ENCODE results near the gene DTD2. TPM values are rescaled to one million over a fixed set of nuclear protein-coding genes. Genes with fewer than 3 reads are reported as not detected.

DTD2 gene
- total and polyA plus RNA-seq, 2 of the 8 experiments (the other 6 are each of a cell fraction or from before 2014, with no cell fraction given) = 12.0 to 19.5 TPM

- TF ChIP-seq YY1 (IDR thresholded peaks at IDR 0.05; ENCODE audit: low read depth, low read length) = no peak
- TF ChIP-seq EP300 (IDR thresholded peaks at IDR 0.05; ENCODE audit: borderline replicate concordance in 1 of 2, low read depth in 2 of 2, low read length in 2 of 2) = no peak
- TF ChIP-seq CTCF (IDR thresholded peaks at IDR 0.05; ENCODE audit: control extremely low read depth in 1 of 3, insufficient read depth in 1 of 3, low read depth in 1 of 3, low read length in 3 of 3) = no peak
- TF ChIP-seq CREB1 (IDR thresholded peaks at IDR 0.05) = no peak
- TF ChIP-seq FOSL1 (IDR thresholded peaks at IDR 0.05; ENCODE audit: insufficient read depth, low read depth, low read length) = no peak
These were observed 30.6 kb upstream of the DTD2 start, which contains the start of gene GPR33 (continued) for GRCh38 chr14:31487886-31488285.
